GM23338 (cell line): ENCODE measurements around the gene ASPRV1. TPM values are rescaled to one million over a fixed set of nuclear protein-coding genes. Genes with fewer than 3 reads are reported as not detected.
A peak's percentile ranks its signal among the peaks of the same experiment; 100 is the strongest.

ENCODE experiments used
- ATAC-seq: fragments of 200-7000 bp; cut with Tn5 transposase; 3 replicates; pipeline ENCODE4 v1.9.1; 2020
- DNase-seq: peaks from one replicate; pipeline ENCODE4 v3.0.0-alpha.2; 2015; ENCODE audit warnings: low spot score
- H2AFZ ChIP-seq: fragments of 200-600 bp; sonication (generic); 2 replicates; pipeline ENCODE4 v1.8.0; 2016; ENCODE audit warnings: antibody characterized with exemption, mild to moderate bottlenecking, moderate library complexity
- H3F3A ChIP-seq: fragments of 200-600 bp; sonication (generic); replicated peaks from 2 replicates; pipeline ENCODE4 v1.8.0; 2017; ENCODE audit warnings: antibody characterized with exemption, mixed run types, low read depth
- H3K27ac ChIP-seq: fragments of 200-600 bp; sonication (generic); 2 replicates; pipeline ENCODE4 v1.6.1; 2016; ENCODE audit warnings: low read depth
- H3K27me3 ChIP-seq: fragments of 200-600 bp; sonication (generic); 2 replicates; pipeline ENCODE4 v1.8.0; 2016; ENCODE audit warnings: mild to moderate bottlenecking, mixed run types, moderate library complexity; ENCODE audit not compliant: insufficient read depth
- H3K36me3 ChIP-seq: fragments of 200-600 bp; sonication (generic); 2 replicates; pipeline ENCODE4 v1.8.0; 2016; ENCODE audit warnings: mild to moderate bottlenecking; ENCODE audit not compliant: insufficient read depth
- H3K4me1 ChIP-seq: fragments of 200-600 bp; sonication (generic); 2 replicates; pipeline ENCODE4 v1.8.0; 2016; ENCODE audit warnings: mild to moderate bottlenecking, moderate library complexity; ENCODE audit not compliant: insufficient read depth
- H3K4me2 ChIP-seq: fragments of 200-600 bp; sonication (generic); 2 replicates; pipeline ENCODE4 v1.7.1; 2017; ENCODE audit warnings: mixed run types
- H3K4me3 ChIP-seq: fragments of 200-600 bp; sonication (generic); 2 replicates; pipeline ENCODE4 v1.6.1; 2016; ENCODE audit warnings: mixed run types
- H3K79me2 ChIP-seq: fragments of 200-600 bp; sonication (generic); replicated peaks from 2 replicates; pipeline ENCODE4 v1.8.0; 2017; ENCODE audit warnings: mild to moderate bottlenecking; ENCODE audit not compliant: insufficient read depth
- H3K9me2 ChIP-seq: fragments of 200-600 bp; sonication (generic); 2 replicates; pipeline ENCODE4 v1.8.0; 2017; ENCODE audit not compliant: insufficient read depth
- H4K20me1 ChIP-seq: fragments of 200-600 bp; sonication (generic); replicated peaks from 2 replicates; pipeline ENCODE4 v1.8.0; 2017; ENCODE audit warnings: mild to moderate bottlenecking; ENCODE audit not compliant: insufficient read depth
- H3K27ac Mint-ChIP-seq: 2 replicates; pipeline ENCODE4 v1.8.0; 2020; ENCODE audit warnings: inconsistent platforms, mild to moderate bottlenecking, moderate library complexity, mixed read lengths
- H3K27me3 Mint-ChIP-seq: 3 replicates; pipeline ENCODE4 v1.8.0; 2022; ENCODE audit warnings: low read depth, mild to moderate bottlenecking, moderate library complexity, mixed read lengths, inconsistent platforms; ENCODE audit not compliant: insufficient read depth, poor library complexity
- H3K36me3 Mint-ChIP-seq: 3 replicates; pipeline ENCODE4 v1.8.0; 2021; ENCODE audit warnings: low read depth, mild to moderate bottlenecking, inconsistent platforms, moderate library complexity, mixed read lengths
- H3K4me1 Mint-ChIP-seq: 3 replicates; pipeline ENCODE4 v1.8.0; 2020; ENCODE audit warnings: mild to moderate bottlenecking, inconsistent platforms, mixed read lengths
- H3K4me3 Mint-ChIP-seq: 3 replicates; pipeline ENCODE4 v1.8.0; 2021; ENCODE audit warnings: moderate library complexity, mild to moderate bottlenecking, inconsistent platforms, mixed read lengths
- H3K9me3 Mint-ChIP-seq: 3 replicates; pipeline ENCODE4 v1.8.0; 2020; ENCODE audit warnings: moderate library complexity, mild to moderate bottlenecking, inconsistent platforms, mixed read lengths
- CREB1 ChIP-seq: fragments of 250-450 bp; sonication (Bioruptor Pico); IDR thresholded peaks from 2 replicates; pipeline ENCODE4 v1.5.0; 2020; ENCODE audit warnings: low read depth, mild to moderate bottlenecking, moderate library complexity
- JUNB ChIP-seq: IDR thresholded peaks from one replicate; pipeline ENCODE4 v1.6.1; 2016; ENCODE audit warnings: antibody characterized with exemption; ENCODE audit not compliant: unreplicated experiment
- NANOG ChIP-seq: IDR thresholded peaks from 2 replicates; pipeline ENCODE4 v1.6.1; 2016; ENCODE audit warnings: antibody characterized with exemption, borderline replicate concordance
- POLR2AphosphoS5 ChIP-seq: IDR thresholded peaks from 2 replicates; pipeline ENCODE4 v1.6.1; 2016; ENCODE audit warnings: antibody characterized with exemption, low read depth
- STAT1 ChIP-seq: IDR thresholded peaks from one replicate; pipeline ENCODE4 v1.6.1; 2016; ENCODE audit warnings: antibody characterized with exemption; ENCODE audit not compliant: unreplicated experiment
- ZNF114 ChIP-seq: fragments of 250-450 bp; sonication (Bioruptor Pico); IDR thresholded peaks from 2 replicates; pipeline ENCODE4 v1.5.0; 2020; ENCODE audit warnings: mild to moderate bottlenecking, moderate library complexity
- polyA plus RNA-seq: library from polyadenylated mRNA; unstranded; fragments of >200 nt; fragmentation: Nextera tagmentation; extraction: Ambion mirVana; gene quantifications from 2 replicates; pipeline ENCODE4 v1.2.1, GENCODE V29; 2016
- total RNA-seq: library from RNA; depleted of rRNA; stranded (reverse); fragments of >200 nt; shearing (Covaris generic); gene quantifications from 2 replicates; pipeline ENCODE4 v1.2.3, GENCODE V29; 2014
- TF ChIP-seq, protein P1 (sequence below): IDR thresholded peaks from one replicate; pipeline ENCODE4 v1.6.1; 2018; ENCODE audit warnings: antibody characterized with exemption; ENCODE audit not compliant: unreplicated experiment
- TF ChIP-seq, protein P2 (sequence below), 2 experiments: fragments of 200-600 bp in 1 of 2; sonication (generic) in 1 of 2; conservative IDR thresholded peaks; 2 replicates each; pipeline versions ENCODE4 v1.5.1 to v1.6.1; 2016 to 2017; ENCODE audit warnings: antibody characterized with exemption in 2 of 2, low read depth in 2 of 2, mild to moderate bottlenecking in 2 of 2, moderate library complexity in 1 of 2

ASPRV1 gene
- total and polyA plus RNA-seq, 2 experiments from 2014 or later: 0.60 to 1.4 TPM

DNA sequence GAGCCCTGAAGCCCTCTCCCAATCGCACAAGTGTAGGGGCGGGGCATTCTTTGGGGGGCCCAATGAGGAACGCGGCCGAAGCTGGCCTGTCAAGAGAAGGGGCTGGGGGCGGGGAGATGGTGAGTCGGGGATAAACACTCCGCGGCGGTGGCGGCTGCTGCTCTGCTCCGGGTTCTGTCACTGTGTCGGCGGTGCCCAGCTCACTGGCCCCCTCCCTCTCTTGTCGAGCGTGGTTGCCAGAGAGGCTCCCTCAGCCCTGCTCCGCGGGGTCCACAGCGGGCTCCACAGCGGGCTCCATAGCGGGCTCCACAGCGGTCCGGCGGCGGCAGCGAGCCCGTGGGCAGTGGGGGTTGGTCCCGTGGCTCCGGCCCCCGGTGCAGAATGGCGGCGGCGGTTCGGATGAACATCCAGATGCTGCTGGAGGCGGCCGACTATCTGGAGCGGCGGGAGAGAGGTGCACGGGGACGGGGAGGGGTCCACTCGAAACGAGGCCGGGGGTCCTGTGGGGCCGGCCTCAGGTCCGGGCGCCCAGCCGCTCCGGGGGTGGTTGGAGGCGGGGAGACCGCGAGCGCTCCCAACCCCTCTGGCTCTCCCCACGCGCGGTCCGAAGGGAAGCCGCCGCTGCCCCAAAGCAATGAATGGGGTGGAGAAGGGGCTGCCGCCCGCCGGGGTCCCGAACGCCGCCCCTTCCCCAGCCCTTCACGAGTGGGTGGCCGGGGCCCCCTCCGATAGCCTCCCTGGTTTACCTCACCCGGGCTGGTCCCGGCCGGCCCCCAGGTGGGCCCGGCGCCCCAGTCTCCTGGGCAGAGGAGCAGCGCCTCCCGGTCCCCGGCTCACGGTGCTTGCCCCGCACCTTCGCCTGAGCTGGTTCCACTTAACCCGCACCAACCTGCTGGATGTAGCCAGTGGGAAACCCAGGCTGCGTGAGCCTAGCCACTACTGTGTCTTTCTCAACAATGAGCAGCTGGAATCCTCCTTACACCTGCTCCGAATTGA lies 46.2 kb downstream of the ASPRV1 start, which contains the start of gene MXD1:
MXD1 (plus strand) TSS at position 160 of the 996 bp plus-strand sequence; CDS start at position 382, 222 bp downstream.
- H3K27ac Mint-ChIP-seq: peak within 1 kb of the TSS; percentile 98
- ATAC-seq (peak; percentile 8), DNase-seq (peak; percentile 58)
- H3K27me3 ChIP-seq: no peaks in the 10 kb centered on the region
- peaks cover 3% of the 10 kb centered on the region; the same call in 1 of the 3 replicates for H3K36me3 Mint-ChIP-seq
- H3K79me2 ChIP-seq: no peaks in the 10 kb centered on the region
- H3K27ac ChIP-seq: peak within 1 kb of the TSS; percentile 95
- H3K4me1 Mint-ChIP-seq: 0 out of 3 replicates have a peak, but pooled peaks cover 6% of the 10 kb centered on the region
- TF ChIP-seq JUNB (no peak), POLR2AphosphoS5 (no peak), CREB1 (CRISPR knock-in tag) (no peak), STAT1 (no peak), NANOG (no peak), ZNF114 (no peak)
- TF ChIP-seq, protein P1, sequence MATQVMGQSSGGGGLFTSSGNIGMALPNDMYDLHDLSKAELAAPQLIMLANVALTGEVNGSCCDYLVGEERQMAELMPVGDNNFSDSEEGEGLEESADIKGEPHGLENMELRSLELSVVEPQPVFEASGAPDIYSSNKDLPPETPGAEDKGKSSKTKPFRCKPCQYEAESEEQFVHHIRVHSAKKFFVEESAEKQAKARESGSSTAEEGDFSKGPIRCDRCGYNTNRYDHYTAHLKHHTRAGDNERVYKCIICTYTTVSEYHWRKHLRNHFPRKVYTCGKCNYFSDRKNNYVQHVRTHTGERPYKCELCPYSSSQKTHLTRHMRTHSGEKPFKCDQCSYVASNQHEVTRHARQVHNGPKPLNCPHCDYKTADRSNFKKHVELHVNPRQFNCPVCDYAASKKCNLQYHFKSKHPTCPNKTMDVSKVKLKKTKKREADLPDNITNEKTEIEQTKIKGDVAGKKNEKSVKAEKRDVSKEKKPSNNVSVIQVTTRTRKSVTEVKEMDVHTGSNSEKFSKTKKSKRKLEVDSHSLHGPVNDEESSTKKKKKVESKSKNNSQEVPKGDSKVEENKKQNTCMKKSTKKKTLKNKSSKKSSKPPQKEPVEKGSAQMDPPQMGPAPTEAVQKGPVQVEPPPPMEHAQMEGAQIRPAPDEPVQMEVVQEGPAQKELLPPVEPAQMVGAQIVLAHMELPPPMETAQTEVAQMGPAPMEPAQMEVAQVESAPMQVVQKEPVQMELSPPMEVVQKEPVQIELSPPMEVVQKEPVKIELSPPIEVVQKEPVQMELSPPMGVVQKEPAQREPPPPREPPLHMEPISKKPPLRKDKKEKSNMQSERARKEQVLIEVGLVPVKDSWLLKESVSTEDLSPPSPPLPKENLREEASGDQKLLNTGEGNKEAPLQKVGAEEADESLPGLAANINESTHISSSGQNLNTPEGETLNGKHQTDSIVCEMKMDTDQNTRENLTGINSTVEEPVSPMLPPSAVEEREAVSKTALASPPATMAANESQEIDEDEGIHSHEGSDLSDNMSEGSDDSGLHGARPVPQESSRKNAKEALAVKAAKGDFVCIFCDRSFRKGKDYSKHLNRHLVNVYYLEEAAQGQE: no peak
- TF ChIP-seq, protein P2, sequence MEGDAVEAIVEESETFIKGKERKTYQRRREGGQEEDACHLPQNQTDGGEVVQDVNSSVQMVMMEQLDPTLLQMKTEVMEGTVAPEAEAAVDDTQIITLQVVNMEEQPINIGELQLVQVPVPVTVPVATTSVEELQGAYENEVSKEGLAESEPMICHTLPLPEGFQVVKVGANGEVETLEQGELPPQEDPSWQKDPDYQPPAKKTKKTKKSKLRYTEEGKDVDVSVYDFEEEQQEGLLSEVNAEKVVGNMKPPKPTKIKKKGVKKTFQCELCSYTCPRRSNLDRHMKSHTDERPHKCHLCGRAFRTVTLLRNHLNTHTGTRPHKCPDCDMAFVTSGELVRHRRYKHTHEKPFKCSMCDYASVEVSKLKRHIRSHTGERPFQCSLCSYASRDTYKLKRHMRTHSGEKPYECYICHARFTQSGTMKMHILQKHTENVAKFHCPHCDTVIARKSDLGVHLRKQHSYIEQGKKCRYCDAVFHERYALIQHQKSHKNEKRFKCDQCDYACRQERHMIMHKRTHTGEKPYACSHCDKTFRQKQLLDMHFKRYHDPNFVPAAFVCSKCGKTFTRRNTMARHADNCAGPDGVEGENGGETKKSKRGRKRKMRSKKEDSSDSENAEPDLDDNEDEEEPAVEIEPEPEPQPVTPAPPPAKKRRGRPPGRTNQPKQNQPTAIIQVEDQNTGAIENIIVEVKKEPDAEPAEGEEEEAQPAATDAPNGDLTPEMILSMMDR (conservative IDR thresholded peaks at IDR 0.05; ENCODE audit: low read depth in 2 of 2): no peak
- no peaks in the 10 kb centered on the region for H3K9me2 ChIP-seq
- no peaks in the 10 kb centered on the region for H4K20me1 ChIP-seq
- H2AFZ ChIP-seq: no peak within 1 kb of the TSS; the same call in 1 of the 2 replicates
- H3K36me3 ChIP-seq: no peaks in the 10 kb centered on the region
- H3F3A ChIP-seq: no peaks in the 10 kb centered on the region
- peak within 1 kb of the TSS; percentile 68 for H3K4me3 ChIP-seq
- H3K9me3 Mint-ChIP-seq: no peaks in the 10 kb centered on the region
- H3K4me3 Mint-ChIP-seq: peak within 1 kb of the TSS; percentile 85
- peaks cover 6% of the 10 kb centered on the region for H3K27me3 Mint-ChIP-seq
- H3K4me2 ChIP-seq: peak within 1 kb of the TSS; percentile 88
- H3K4me1 ChIP-seq: no peaks in the 10 kb centered on the region
